ENCODE results near the gene DPYSL4. TPM values are rescaled to one million over a fixed set of nuclear protein-coding genes. Genes with fewer than 3 reads are reported as not detected.

The DPYSL4 gene
- total RNA-seq, 1 experiment from 2014 or later = not detected

DNA sequence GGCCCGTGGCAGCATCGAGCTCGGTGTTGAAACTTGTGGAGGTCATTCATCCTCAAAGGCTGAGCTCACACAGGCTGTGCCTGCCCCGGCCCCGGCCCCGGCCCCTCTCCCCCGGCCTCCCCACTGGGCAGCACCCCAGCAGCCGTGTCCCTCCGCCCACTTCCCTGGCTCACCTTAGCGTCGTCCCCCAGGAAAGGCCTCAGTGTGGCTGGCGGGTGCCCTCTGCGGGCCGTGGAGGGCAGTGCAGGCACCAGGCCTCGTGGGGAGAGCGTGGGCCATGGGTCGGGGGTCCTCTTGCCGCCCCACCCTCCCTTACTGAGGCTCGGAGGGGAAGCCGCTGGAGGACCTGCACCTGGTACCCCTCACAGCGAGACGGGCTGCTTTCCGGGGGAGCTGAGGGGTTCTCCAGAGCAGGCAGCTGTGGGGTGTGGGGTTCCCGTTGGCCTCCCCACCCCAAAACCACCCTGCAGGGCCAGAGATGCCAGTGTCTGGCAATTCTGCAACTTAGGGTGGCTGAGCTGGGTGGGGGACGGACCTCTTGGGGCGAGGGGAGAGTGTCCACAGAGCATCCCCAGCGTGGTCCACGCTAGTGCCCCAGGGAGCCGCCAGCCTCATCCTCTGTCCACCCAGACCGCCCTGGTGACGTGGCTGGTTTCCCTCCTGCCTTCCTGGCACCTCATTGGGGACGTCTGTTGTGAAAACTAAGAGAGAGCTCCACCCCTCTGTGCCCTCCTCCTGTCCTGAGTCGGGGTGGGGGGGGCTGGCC, 44.2 kb upstream of the DPYSL4 start:
- Mint-ChIP-seq H3K4me3 (ENCODE audit: low read depth, unreplicated experiment) (no peak overlapping the region), H3K4me1 (ENCODE audit: low read depth, unreplicated experiment) (no peaks in the 10 kb centered on the region), H3K27me3 (ENCODE audit: unreplicated experiment) (peaks cover 6% of the 10 kb centered on the region), H3K27ac (ENCODE audit: unreplicated experiment) (no peak overlapping the region), H3K36me3 (ENCODE audit: insufficient read depth, unreplicated experiment) (peaks cover 3% of the 10 kb centered on the region), H3K9me3 (ENCODE audit: low read depth, unreplicated experiment) (no peaks in the 10 kb centered on the region)
- intact Hi-C loops (cut with micrococcal nuclease; ENCODE audit: unreplicated experiment) = no loop called here
- CTCF ChIA-PET = interaction anchor here (0.6 kb wide), 2 partner anchors 27 to 254 kb away, joined by 3 to 4 read pairs; no protein-coding TSS in a partner anchor
- peak; percentile 61 for DNase-seq
- TF ChIP-seq, protein P1, sequence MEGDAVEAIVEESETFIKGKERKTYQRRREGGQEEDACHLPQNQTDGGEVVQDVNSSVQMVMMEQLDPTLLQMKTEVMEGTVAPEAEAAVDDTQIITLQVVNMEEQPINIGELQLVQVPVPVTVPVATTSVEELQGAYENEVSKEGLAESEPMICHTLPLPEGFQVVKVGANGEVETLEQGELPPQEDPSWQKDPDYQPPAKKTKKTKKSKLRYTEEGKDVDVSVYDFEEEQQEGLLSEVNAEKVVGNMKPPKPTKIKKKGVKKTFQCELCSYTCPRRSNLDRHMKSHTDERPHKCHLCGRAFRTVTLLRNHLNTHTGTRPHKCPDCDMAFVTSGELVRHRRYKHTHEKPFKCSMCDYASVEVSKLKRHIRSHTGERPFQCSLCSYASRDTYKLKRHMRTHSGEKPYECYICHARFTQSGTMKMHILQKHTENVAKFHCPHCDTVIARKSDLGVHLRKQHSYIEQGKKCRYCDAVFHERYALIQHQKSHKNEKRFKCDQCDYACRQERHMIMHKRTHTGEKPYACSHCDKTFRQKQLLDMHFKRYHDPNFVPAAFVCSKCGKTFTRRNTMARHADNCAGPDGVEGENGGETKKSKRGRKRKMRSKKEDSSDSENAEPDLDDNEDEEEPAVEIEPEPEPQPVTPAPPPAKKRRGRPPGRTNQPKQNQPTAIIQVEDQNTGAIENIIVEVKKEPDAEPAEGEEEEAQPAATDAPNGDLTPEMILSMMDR (IDR thresholded peaks at IDR 0.05; ENCODE audit: unreplicated experiment) = peak; percentile 85
- no TSS peak for BruUV-seq (replicated peaks)

DNA sequence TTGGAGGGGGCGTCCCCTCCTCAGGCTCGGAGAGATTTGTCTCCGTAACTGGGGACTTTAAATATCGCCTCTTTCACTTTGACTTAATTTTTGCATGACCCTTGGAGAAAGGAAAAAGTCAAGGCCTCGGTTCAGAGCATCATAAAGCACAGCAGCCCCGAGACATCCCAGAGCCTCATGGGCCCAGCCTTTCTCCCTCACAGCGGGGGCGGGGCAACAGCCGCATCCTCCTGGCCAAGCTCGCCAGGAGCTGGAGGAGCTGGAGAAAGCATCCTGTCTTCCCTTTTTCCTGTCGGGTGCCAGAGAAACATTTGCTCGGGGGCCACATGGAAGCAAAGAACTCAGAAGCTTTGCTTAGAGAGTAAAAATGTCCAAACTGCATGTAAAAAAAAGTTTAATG, 43.6 kb upstream of the DPYSL4 start:
- TF ChIP-seq, protein P1 (IDR thresholded peaks at IDR 0.05; ENCODE audit: unreplicated experiment) = no peak

DNA sequence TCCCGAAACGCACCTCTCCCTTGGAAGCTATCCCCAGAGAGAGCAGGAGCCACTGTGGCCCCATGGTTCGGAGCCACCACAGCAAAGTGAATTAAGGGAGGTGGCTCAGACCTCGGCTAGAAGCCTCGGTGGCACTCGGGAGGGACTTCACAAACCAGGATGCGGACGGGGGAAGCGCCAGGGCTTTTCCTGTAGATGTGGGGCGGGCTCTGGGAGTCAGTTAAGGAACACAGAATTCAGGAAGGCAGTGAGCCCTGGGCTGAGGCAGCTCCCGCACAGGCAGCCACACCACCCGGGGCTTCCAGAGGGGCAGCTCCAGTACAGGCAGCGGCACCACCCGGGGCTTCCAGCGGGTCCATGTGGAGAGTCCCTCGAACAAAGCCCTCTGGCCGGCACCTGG, 42.7 kb upstream of the DPYSL4 start:
- BruUV-seq (replicated peaks) = no TSS peak
- H3K27me3 Mint-ChIP-seq (ENCODE audit: unreplicated experiment) = peaks cover 11% of the 10 kb centered on the region
- TF ChIP-seq, protein P1 (IDR thresholded peaks at IDR 0.05; ENCODE audit: unreplicated experiment) = no peak
- CTCF ChIA-PET = no interaction called here
- intact Hi-C loops (cut with micrococcal nuclease; ENCODE audit: unreplicated experiment) = no loop called here
- H3K36me3 Mint-ChIP-seq (ENCODE audit: insufficient read depth, unreplicated experiment) = no peaks in the 10 kb centered on the region
- H3K27ac Mint-ChIP-seq (ENCODE audit: unreplicated experiment) = no peak overlapping the region
- H3K4me3 Mint-ChIP-seq (ENCODE audit: low read depth, unreplicated experiment) = no peak overlapping the region
- no peak for DNase-seq
- no peaks in the 10 kb centered on the region for H3K9me3 Mint-ChIP-seq (ENCODE audit: low read depth, unreplicated experiment)
- H3K4me1 Mint-ChIP-seq (ENCODE audit: low read depth, unreplicated experiment) = no peaks in the 10 kb centered on the region

More for the DNA sequence above, 43.6 kb upstream of the DPYSL4 start:
- no TSS peak for BruUV-seq (replicated peaks)
- Mint-ChIP-seq H3K36me3 (ENCODE audit: insufficient read depth, unreplicated experiment) (peaks cover under 1% of the 10 kb centered on the region), H3K27ac (ENCODE audit: unreplicated experiment) (no peak overlapping the region), H3K9me3 (ENCODE audit: low read depth, unreplicated experiment) (no peaks in the 10 kb centered on the region), H3K4me1 (ENCODE audit: low read depth, unreplicated experiment) (no peaks in the 10 kb centered on the region), H3K27me3 (ENCODE audit: unreplicated experiment) (peaks cover 11% of the 10 kb centered on the region), H3K4me3 (ENCODE audit: low read depth, unreplicated experiment) (no peak overlapping the region)
- DNase-seq = no peak
- intact Hi-C loops (cut with micrococcal nuclease; ENCODE audit: unreplicated experiment) = no loop called here
- CTCF ChIA-PET = interaction anchor here (0.6 kb wide), 2 partner anchors 26 to 255 kb away, joined by 3 to 4 read pairs; no protein-coding TSS in a partner anchor

DNA sequence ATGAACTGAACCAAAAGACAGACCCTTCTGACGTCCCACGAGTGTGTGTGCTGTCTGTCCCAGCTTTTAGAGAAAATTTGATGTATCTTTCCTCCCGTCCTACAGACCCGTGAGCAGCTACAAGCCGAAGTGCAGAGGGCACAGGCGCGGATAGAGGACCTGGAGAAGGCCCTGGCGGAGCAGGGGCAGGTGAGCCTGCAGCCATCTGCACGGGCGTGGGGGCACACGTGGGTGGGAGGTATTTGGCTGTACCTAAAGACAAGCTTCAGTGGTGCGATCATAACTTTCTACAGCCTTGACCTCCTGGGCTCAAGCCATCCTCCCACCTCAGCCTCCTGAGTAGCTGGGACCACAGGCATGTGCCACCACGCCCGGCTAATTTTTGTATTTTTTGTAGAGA, 41.7 kb upstream of the DPYSL4 start:
- CTCF ChIA-PET = no interaction called here
- Mint-ChIP-seq H3K27me3 (ENCODE audit: unreplicated experiment) (peaks cover 11% of the 10 kb centered on the region), H3K36me3 (ENCODE audit: insufficient read depth, unreplicated experiment) (no peaks in the 10 kb centered on the region), H3K4me3 (ENCODE audit: low read depth, unreplicated experiment) (no peak overlapping the region), H3K4me1 (ENCODE audit: low read depth, unreplicated experiment) (no peaks in the 10 kb centered on the region), H3K9me3 (ENCODE audit: low read depth, unreplicated experiment) (no peaks in the 10 kb centered on the region), H3K27ac (ENCODE audit: unreplicated experiment) (no peak overlapping the region)
- intact Hi-C loops (cut with micrococcal nuclease; ENCODE audit: unreplicated experiment) = no loop called here
- TF ChIP-seq, protein P1 (IDR thresholded peaks at IDR 0.05; ENCODE audit: unreplicated experiment) = no peak
- BruUV-seq (replicated peaks) = no TSS peak
- DNase-seq = no peak
